Stimulated activated CD8-positive, alpha-beta memory T cell treated with anti-CD3 and anti-CD28 coated beads, Interleukin-15, amount 100 ng/mL, for 1 hour (primary cell): ENCODE results near the gene SLC29A1.

ENCODE experiments used
- DNase-seq: peaks from one replicate; pipeline ENCODE4 v3.0.0-alpha.2; 2020; ENCODE audit warnings: low read depth

The SLC29A1 gene

DNA sequence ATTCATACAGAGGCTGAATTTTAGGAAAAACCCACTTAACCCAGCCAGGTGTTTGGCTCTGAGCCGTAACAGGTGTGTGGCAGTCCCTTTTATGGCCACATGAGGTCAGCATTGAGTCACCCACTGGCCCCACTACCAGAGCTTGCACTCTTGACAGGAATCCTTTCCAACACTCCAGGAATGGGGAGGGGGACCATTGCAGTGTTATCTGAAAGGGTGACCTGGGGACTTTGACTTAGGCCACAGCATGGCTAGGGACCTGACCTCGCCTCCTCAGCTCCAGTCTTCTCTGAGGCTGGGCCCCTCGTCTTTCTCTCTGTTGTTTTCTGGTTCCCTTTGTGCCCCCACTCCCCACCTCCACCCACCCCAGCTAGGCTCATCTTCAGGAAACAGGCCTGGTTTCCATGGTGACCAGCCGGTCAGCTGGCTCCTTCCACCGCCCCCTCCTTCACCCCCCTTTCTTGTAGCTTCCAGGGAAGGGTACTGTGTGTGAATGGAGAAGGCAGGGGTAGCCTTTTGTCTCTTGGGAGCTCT lies 44.8 kb downstream of the SLC29A1 start:
- peak; percentile 45 for DNase-seq

DNA sequence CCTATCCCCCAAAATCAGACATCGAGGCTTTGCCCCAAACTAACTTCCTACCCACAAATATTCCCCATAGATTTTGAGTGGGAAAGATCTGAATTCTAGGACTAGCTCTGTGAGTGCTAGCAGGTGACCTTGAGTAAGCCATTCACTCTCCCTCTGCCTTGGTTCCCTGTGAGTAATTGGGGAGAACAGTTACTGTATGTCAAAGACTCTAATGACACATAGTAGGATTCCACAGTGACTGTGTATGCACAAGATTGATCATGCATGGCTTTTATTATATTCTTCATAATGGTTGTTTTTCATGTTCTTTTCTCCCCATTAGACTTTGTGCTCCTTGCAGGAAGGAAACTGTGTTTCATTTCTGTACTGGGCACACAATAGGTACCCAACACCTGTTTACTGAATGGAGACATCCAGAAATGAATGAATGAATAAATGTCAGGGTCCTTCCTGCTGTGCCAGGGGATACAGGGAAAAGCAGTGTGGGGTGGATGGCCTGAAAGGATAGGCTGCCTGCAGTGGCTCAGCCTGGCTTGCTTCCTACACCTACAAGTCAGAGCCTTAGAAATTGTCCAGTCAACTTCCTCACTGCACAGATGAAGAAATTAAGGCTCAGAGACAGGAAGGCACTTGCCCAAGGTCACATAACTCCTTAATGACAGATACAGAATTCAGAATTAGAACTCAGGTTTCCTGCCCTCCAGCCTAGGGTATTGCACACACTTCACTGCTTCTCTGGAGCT lies 46.0 kb downstream of the SLC29A1 start:
- DNase-seq, result no peak

DNA sequence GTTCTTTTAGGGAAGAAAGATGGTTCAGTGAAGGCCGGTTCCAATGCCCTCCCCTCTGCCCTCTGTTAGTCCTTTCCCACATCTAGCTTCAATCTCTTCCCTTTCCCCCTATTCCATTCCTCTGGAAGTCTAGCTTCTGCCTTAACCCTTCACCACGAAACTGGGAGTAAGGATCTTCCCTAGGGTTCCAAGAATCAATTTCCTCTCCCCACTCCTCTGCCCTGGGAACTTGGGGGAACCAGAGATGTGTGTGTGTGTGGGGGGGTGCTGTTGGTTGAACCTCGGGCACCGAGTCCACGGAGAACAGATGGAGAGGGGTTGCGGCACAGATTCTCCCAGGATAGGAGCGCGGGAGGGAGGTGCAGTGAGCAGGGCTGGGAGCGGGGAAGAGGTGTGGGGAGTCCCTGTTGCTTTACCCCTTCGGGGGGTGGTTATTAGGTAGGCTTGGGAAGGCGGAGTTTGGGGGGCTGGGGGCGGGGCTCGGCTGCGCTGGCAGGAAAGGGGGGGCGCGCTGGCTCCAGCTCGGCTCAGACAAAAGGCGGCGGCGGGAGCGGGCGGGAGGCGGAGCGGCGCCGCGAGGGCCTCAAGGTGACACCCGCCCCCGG lies 46.6 kb downstream of the SLC29A1 start, which contains the start of gene TMEM151B:
Gene TMEM151B (plus strand): TSS at position 530 of the 605 bp plus-strand sequence. CDS start 293 bp downstream, outside the sequence.
- no peak for DNase-seq

DNA sequence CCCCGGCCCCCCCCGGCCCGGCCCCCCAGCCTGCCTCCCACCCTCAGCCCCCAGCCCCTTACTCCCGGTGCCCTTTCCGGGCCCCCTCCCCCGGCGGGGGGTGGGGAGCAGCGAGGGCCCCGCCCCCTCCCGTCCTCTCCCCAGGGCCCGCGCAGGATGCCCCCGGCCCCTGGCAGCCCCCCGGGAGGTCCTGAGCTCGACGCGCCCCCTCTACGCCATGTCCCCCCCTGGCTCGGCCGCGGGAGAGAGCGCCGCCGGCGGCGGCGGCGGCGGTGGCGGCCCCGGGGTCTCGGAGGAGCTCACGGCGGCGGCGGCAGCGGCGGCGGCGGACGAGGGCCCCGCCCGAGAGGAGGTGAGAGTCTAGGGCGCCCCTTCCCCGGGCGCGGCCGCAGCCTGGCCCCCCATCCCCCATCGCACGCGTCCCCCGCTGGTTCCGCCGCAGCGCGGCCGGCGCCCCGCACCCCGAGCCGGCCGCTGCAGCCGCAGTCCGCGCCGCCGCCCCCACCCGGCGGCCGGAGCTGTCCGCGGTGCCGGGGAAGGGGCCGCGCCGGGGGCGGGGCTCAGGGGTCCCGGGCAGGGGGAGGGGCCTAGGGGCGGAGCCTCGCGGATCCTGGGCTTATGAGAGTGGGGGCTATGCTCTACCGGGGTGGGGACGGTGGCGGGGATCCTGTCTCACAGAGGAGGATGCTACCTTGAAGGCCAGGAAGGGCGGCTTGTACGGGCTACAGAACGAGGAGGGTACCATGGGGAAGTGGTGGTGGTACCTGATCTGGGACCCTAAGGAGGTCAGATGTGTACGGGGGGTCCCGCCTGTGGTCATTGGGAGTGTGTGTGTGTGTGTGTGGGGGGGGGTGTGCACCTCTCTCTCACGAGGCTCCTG lies 47.4 kb downstream of the SLC29A1 start:
- DNase-seq, result no peak

DNA sequence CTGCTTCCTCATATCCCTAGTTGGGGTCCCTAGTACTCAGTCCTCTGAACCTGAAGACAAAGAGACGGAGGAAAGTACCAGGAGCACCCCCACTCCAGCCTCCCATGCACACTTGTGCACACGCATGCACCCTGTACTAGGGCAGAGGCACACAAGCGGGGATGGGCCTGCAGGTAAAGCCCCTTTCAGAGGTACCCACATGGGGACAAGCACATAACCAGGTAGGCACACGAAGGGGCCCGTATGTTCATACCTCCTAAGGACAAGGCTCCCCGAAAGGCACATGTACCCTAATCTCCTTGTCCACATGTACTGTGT lies 48.0 kb downstream of the SLC29A1 start:
- no peak for DNase-seq

DNA sequence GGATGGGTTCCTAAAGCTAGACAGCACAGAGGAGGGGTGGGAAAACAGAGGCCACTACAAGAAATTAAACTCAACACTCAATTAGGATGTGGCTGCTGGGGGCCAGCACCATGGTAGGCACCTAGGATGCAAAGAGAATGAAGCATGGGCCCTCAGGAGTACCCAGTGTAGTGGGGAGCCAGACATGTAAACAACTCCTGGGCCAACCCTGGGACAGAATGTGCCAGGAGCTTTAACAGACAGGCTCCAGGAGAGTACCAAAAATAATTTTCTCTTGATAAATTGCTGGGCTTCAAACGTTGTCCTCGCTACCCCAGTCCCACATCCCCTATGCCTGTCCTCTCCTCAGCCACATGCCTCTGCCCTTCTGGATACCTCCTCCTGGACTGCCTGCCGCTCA lies 48.5 kb downstream of the SLC29A1 start:
- DNase-seq, result no peak

DNA sequence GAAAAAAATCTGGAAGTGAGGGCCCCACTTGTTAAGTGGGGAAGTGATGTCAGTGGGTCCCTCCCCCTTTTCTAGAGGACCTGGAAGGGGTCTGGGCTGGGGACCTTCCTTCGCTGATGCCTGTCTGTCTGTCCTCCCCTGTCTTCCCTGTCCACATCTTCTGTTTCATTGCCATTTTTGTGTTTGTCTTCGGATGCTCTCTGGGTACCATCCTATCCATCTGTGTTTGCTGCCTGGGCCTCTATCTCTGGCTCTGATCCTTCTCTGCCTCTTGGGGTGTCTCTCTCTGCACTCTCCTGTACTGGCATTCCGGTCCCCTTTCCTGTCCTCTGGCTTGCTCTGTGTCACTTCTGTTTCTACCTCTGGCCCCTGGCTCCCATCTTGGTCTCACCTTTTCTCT lies 49.1 kb downstream of the SLC29A1 start:
- no peak for DNase-seq

DNA sequence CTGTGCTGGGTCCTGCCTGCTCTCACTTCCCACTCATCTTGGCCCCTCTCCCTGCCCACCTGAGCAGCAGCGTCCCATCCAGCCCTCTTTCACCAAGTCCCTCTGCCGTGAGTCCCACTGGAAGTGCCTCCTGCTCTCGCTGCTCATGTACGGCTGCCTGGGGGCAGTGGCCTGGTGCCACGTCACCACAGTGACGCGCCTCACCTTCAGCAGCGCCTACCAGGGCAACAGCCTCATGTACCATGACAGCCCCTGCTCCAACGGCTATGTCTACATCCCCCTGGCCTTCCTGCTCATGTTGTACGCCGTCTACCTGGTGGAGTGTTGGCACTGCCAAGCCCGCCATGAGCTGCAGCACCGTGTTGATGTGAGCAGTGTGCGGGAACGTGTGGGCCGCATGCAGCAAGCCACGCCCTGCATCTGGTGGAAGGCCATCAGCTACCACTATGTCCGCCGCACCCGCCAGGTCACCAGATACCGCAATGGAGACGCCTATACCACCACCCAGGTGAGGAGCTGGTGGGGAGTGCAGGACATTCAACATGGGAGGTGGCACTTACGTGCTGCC lies 49.7 kb downstream of the SLC29A1 start:
- no peak for DNase-seq

DNA sequence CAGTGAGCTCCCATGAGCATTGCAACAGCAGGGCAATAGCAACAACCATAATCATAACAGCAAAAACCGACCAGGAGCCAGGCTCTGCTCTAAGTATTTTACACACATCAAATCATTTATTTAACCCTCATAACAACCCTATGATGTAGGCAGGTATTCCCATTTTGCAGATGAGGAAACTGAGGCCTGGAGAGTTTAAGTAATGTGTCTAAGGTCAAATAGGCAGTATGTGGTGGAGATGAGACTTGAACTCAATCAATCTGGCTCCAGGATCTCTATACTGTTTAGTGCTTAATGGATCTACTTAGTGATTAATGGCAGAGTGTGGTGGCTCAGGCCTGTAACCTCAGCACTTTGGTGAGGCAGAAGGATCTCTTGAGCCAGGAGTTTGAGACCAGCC lies 50.2 kb downstream of the SLC29A1 start:
- no peak for DNase-seq

DNA sequence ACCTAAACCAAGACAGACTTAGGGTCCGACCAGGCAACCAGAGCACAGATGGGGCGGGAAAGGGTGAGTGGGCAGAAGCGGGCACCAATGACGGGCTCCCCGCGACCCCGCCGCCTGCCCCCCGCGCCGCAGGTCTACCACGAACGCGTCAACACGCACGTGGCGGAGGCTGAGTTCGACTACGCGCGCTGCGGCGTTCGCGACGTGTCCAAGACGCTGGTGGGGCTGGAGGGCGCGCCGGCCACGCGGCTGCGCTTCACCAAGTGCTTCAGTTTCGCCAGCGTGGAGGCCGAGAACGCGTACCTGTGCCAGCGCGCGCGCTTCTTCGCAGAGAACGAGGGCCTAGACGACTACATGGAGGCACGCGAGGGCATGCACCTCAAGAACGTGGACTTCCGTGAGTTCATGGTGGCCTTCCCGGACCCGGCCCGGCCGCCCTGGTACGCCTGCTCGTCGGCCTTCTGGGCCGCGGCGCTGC lies 51.9 kb downstream of the SLC29A1 start:
- no peak for DNase-seq

DNA sequence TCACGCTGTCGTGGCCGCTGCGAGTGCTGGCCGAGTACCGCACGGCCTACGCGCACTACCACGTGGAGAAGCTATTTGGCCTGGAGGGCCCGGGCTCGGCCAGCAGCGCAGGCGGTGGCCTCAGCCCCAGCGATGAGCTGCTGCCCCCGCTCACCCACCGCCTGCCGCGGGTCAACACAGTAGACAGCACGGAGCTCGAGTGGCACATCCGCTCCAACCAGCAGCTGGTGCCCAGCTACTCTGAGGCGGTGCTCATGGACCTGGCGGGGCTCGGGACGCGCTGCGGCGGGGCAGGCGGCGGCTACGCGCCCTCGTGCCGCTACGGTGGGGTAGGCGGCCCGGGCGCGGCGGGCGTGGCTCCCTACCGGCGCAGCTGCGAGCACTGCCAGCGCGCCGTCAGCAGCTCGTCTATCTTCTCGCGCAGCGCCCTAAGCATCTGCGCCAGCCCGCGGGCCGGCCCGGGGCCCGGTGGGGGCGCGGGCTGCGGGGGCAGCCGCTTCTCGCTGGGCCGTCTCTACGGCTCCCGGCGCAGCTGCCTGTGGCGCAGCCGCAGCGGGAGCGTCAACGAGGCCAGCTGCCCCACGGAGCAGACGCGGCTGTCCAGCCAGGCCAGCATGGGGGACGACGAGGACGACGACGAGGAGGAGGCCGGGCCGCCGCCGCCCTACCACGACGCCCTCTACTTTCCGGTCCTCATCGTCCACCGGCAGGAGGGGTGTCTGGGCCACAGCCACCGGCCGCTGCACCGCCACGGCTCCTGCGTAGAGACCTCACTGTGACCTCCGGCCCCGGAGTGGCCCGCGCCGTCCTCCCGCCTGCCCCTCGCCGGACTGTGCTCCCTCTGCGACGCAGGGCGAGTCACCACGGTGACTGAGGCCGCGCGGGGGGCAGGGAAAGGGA lies 52.6 kb downstream of the SLC29A1 start:
- no peak for DNase-seq

DNA sequence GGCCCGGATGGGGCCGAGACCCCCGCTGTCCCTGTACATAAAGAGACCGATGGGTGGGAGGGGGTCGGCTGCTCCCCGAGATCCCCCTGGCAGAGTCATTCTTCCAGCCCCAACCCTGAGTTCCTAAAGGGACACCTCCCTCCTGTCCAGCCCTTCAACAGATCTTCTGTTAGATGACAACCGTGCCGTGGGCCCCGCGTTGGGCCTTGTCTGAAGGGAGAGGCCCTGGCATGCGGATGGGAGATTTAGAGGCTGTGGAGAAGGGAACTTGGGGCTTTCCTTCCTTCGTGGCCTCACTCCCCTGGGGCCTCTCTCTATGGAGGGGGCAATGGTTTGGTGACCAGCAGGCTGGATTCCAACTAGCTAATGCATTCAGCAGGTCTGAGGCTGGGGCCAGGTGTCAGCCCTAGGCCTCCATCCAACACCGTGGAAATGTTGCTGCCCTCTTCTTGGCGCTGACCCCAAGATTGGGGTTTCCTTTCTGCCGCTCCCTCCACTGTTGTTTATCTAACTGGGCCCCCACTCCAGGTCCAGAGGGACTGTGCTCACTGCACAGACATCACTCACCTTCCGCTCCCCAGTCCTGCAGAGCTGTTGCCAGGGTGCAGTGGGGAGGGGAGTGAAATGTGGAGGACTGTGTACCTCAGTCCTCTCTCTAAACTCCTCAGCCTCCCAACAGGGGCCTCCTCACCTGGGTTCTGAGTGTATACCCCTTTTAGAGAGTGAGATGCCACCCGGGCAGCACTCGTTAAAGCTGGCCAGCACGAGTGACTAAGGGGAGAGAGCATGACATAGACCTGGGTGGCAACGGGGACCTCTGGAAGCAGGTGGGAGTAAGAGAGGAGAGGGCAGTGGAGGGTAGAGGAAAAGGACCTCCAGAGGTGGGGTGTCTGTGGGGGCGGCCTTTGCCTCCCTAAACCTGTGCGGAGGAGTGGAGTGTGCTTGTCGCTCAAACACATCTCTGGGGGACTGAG lies 53.6 kb downstream of the SLC29A1 start:
- no peak for DNase-seq

DNA sequence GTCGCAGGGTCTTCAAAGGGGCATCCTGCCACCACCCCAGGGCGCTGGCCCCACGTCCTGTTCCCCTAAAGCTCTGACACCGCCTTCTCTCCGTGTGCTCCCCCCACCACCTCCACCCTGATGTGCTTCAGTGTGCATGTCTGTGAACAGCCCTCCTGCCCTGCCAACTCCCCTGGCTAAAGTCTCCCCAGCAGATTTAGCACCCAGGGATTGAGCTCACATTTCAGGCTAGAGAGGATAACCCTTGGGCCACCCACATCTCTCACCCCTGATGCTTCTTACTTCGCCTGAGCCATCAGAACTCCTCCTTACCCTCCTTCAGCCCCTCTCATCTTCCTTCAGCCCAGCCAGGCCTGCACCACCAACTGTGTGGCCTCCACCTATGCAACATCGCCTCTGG lies 54.4 kb downstream of the SLC29A1 start:
- DNase-seq, result no peak

DNA sequence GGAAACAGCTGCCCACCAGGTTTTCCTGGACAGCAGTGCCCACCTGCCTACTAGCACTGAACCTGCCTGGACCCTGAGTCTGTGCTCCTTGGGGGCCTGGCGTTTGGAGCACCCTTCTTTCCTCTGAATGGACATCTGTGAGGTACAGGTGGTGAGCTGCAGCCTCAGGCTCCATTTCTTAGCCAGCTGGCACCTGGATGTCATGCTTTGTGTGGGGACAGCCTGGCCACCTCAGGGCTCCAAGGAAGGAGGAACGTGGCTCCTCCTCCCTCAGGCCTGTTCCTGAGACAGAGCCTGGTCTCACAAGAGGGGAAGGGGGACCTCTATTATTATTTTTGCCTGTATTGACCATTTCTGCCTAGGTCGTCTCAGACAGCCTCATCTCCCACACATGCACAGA lies 54.9 kb downstream of the SLC29A1 start:
- DNase-seq, result no peak

DNA sequence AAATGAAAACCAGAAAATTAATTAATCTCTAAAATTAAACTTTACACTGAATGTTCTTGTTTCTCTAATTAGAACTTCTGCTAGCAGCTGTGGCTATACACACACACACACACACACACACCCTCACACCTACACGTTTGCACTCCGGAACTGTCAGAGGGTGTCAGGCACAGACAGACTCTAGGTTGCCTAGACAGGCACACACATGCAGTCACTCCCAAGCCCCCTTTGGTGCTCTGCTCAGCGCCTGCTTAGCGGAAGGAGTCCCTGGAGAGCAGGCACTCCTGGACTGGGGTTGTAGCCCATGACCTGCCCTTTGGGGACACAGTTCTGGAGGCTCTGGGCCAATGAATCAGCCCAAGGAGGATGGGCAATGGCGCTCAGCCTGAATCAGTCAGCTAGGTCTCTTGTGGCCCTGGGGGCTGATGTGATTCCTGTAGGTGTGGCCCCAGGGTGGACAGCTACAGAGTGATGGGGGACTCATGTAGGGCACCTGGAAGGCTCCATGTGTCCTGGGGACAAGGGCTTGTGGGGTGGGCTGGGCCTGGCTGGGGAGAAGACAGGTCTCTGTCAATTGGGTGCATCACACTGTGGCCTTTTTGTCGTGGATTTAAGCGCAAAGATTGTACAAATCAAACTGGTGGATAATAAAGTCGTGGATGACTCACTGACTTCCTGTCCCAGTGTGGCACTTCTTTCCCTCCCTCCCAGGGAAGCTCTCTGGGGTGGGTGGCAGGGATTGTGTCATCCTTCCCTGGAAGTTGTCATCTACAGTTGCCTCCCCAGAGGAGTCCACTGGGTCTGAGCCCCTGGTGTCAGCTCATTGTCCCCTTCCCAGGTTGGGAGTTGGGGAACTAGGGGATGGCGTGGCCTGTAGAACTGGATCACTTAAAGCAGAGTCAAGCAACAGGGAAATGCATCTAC lies 55.6 kb downstream of the SLC29A1 start:
- no peak for DNase-seq
